ENCODE data around the gene CTSC. TPM values are rescaled to one million over a fixed set of nuclear protein-coding genes. Genes with fewer than 3 reads are reported as not detected.
"Not testable (repeated sequence)": the region's sequence is repeated elsewhere in the genome, so short reads cannot be mapped to it uniquely, and the experiment has no call there.

Gene CTSC
- total RNA-seq, 4 donors from 2014 or later = 41.2 to 84.6 (median 46.0) TPM

- no peaks in the 10 kb centered on the region for H3K27me3 ChIP-seq
- WGBS, 2 donors = 93 to 95% methylated on average over 8 of the region's 8 CpGs
- H3K36me3 ChIP-seq = peaks cover 0 to 44% (median 0%) of the 10 kb centered on the region in 3 donors
- H3K9me3 ChIP-seq = no peaks in the 10 kb centered on the region
- H3K4me3 ChIP-seq = no peak overlapping the region
- TF ChIP-seq EP300 (IDR thresholded peaks at IDR 0.05) = no peak
- TF ChIP-seq POLR2A (IDR thresholded peaks at IDR 0.05) = no peak
- DNase-seq (ENCODE audit: low spot score in 2 of 2) = no peak
- H3K27ac ChIP-seq = no peak overlapping the region
- H3K4me1 ChIP-seq = peaks cover 0 to 37% (median 0%) of the 10 kb centered on the region in 4 donors
Measured at GRCh38 chr11:88329563-88330250, 7.8 kb downstream of the CTSC start.

GRCh38 chr11:88327462-88328143 is 9.9 kb downstream of the CTSC start:
- peaks cover 0 to 60% (median 0%) of the 10 kb centered on the region in 3 donors for H3K36me3 ChIP-seq
- TF ChIP-seq POLR2A (IDR thresholded peaks at IDR 0.05) = no peak
- TF ChIP-seq CTCF (IDR thresholded peaks at IDR 0.05) = no peak
- TF ChIP-seq EP300 (IDR thresholded peaks at IDR 0.05) = no peak
- no peak overlapping the region for H3K4me3 ChIP-seq
- no peaks in the 10 kb centered on the region for H3K27me3 ChIP-seq
- H3K27ac ChIP-seq = no peak overlapping the region
- 71 to 72% methylated on average over 3 of the region's 3 CpGs for WGBS, 2 donors
- DNase-seq (ENCODE audit: low spot score in 2 of 2) = no peak
- H3K9me3 ChIP-seq = no peaks in the 10 kb centered on the region
- peaks cover 0 to 25% (median 0%) of the 10 kb centered on the region in 4 donors for H3K4me1 ChIP-seq

GRCh38 chr11:88327061-88327460 is 10.5 kb downstream of the CTSC start:
- Histone ChIP-seq H3K9me3 (no peaks in the 10 kb centered on the region), H3K27me3 (no peaks in the 10 kb centered on the region), H3K4me1 (peaks cover 0 to 25% (median 0%) of the 10 kb centered on the region in 4 donors), H3K4me3 (no peak overlapping the region), H3K36me3 (peaks cover 0 to 59% (median 0%) of the 10 kb centered on the region in 3 donors), H3K27ac (no peak overlapping the region)
- 82 to 83% methylated on average over 2 of the region's 2 CpGs for WGBS, 2 donors
- TF ChIP-seq POLR2A (IDR thresholded peaks at IDR 0.05) (no peak), CTCF (IDR thresholded peaks at IDR 0.05) (no peak), EP300 (IDR thresholded peaks at IDR 0.05) (no peak)
- DNase-seq (ENCODE audit: low spot score in 2 of 2) = no peak

GRCh38 chr11:88326099-88326498 is 11.4 kb downstream of the CTSC start:
- Histone ChIP-seq H3K27ac (no peak overlapping the region), H3K4me3 (no peak overlapping the region), H3K27me3 (no peaks in the 10 kb centered on the region), H3K36me3 (peaks cover 0 to 57% (median 0%) of the 10 kb centered on the region in 3 donors), H3K4me1 (peaks cover 0 to 25% (median 0%) of the 10 kb centered on the region in 4 donors), H3K9me3 (no peaks in the 10 kb centered on the region)
- DNase-seq (ENCODE audit: low spot score in 2 of 2) = no peak
- TF ChIP-seq EP300 (IDR thresholded peaks at IDR 0.05) (no peak), CTCF (IDR thresholded peaks at IDR 0.05) (no peak), POLR2A (IDR thresholded peaks at IDR 0.05) (no peak)
- 62 to 68% methylated on average over 3 of the region's 3 CpGs for WGBS, 2 donors

- no peaks in the 10 kb centered on the region for H3K9me3 ChIP-seq
- H3K27ac ChIP-seq = peak overlapping the region in 1 of 4 donors; percentile 6
- H3K4me1 ChIP-seq = peaks cover 0 to 36% (median 1%) of the 10 kb centered on the region in 4 donors
- no peaks in the 10 kb centered on the region for H3K27me3 ChIP-seq
- H3K36me3 ChIP-seq = peaks cover 0 to 43% (median 0%) of the 10 kb centered on the region in 3 donors
- DNase-seq (ENCODE audit: low spot score in 2 of 2) = no peak
- TF ChIP-seq CTCF (IDR thresholded peaks at IDR 0.05) (no peak), EP300 (IDR thresholded peaks at IDR 0.05) (no peak), POLR2A (IDR thresholded peaks at IDR 0.05) (no peak)
- 88 to 91% methylated on average over 4 of the region's 4 CpGs for WGBS, 2 donors
- no peak overlapping the region for H3K4me3 ChIP-seq
Measured at GRCh38 chr11:88324562-88325345, 12.8 kb downstream of the CTSC start.

- not testable (repeated sequence) for H3K27me3 ChIP-seq; H3K27ac ChIP-seq; H3K4me3 ChIP-seq; H3K9me3 ChIP-seq; DNase-seq (ENCODE audit: low spot score in 2 of 2)
- H3K4me1 ChIP-seq = peaks cover 0 to 42% (median 3%) of the 10 kb centered on the region in 4 donors
- peaks cover 0 to 39% (median 0%) of the 10 kb centered on the region in 3 donors for H3K36me3 ChIP-seq
- 93 to 94% methylated on average over 8 of the region's 8 CpGs for WGBS, 2 donors
Measured at GRCh38 chr11:88322881-88323280, 14.7 kb downstream of the CTSC start.

- H3K27me3 ChIP-seq = not testable (repeated sequence)
Measured at GRCh38 chr11:88321412-88321811, 16.1 kb downstream of the CTSC start.

More at GRCh38 chr11:88321412-88321811, 16.1 kb downstream of the CTSC start:
- not testable (repeated sequence) for DNase-seq (ENCODE audit: low spot score in 2 of 2); H3K9me3 ChIP-seq; H3K4me3 ChIP-seq; H3K27ac ChIP-seq
- Histone ChIP-seq H3K36me3 (peaks cover 0 to 37% (median 0%) of the 10 kb centered on the region in 3 donors), H3K4me1 (peaks cover 0 to 33% (median 4%) of the 10 kb centered on the region in 4 donors)
